ENCODE results near the gene LARP1B.

LARP1B gene

GRCh38 chr4:128163177-128164117 lies 102.3 kb downstream of the LARP1B start:
- H3K79me2 ChIP-seq (ENCODE audit: control insufficient read depth, insufficient read depth, low read length, unreplicated experiment), result no peaks in the 10 kb centered on the region
- H3K27me3 ChIP-seq (ENCODE audit: insufficient read depth, low read length), result no peaks in the 10 kb centered on the region
- H3K4me1 ChIP-seq (ENCODE audit: control insufficient read depth, insufficient read depth, low read length, unreplicated experiment), result peaks cover 27% of the 10 kb centered on the region
- no peak overlapping the region for H2AFZ ChIP-seq (ENCODE audit: low read length, unreplicated experiment)
- no peaks in the 10 kb centered on the region for H3K36me3 ChIP-seq (ENCODE audit: insufficient read depth, low read length)
- H3K4me3 ChIP-seq (ENCODE audit: low read depth, low read length), result peak overlapping the region; percentile 28; the same call in 1 of the 2 replicates
- H3K27ac ChIP-seq (ENCODE audit: low read depth, low read length), result peak overlapping the region; percentile 56

GRCh38 chr4:128166982-128167381 lies 105.9 kb downstream of the LARP1B start:
- Histone ChIP-seq H2AFZ (ENCODE audit: low read length, unreplicated experiment) (no peak overlapping the region), H3K27me3 (ENCODE audit: insufficient read depth, low read length) (no peaks in the 10 kb centered on the region), H3K79me2 (ENCODE audit: control insufficient read depth, insufficient read depth, low read length, unreplicated experiment) (no peaks in the 10 kb centered on the region), H3K36me3 (ENCODE audit: insufficient read depth, low read length) (no peaks in the 10 kb centered on the region), H3K4me1 (ENCODE audit: control insufficient read depth, insufficient read depth, low read length, unreplicated experiment) (peaks cover 17% of the 10 kb centered on the region), H3K4me3 (ENCODE audit: low read depth, low read length) (no peak overlapping the region), H3K27ac (ENCODE audit: low read depth, low read length) (no peak overlapping the region)

GRCh38 chr4:128168701-128169100 lies 107.6 kb downstream of the LARP1B start:
- H3K4me3 ChIP-seq (ENCODE audit: low read depth, low read length), result no peak overlapping the region
- H3K27me3 ChIP-seq (ENCODE audit: insufficient read depth, low read length), result no peaks in the 10 kb centered on the region
- no peaks in the 10 kb centered on the region for H3K79me2 ChIP-seq (ENCODE audit: control insufficient read depth, insufficient read depth, low read length, unreplicated experiment)
- H3K36me3 ChIP-seq (ENCODE audit: insufficient read depth, low read length), result no peaks in the 10 kb centered on the region
- no peak overlapping the region for H3K27ac ChIP-seq (ENCODE audit: low read depth, low read length)
- H2AFZ ChIP-seq (ENCODE audit: low read length, unreplicated experiment), result no peak overlapping the region
- peaks cover 1% of the 10 kb centered on the region for H3K4me1 ChIP-seq (ENCODE audit: control insufficient read depth, insufficient read depth, low read length, unreplicated experiment)

GRCh38 chr4:128169245-128169644 lies 108.1 kb downstream of the LARP1B start:
- no peaks in the 10 kb centered on the region for H3K27me3 ChIP-seq (ENCODE audit: insufficient read depth, low read length)
- H2AFZ ChIP-seq (ENCODE audit: low read length, unreplicated experiment), result no peak overlapping the region
- no peaks in the 10 kb centered on the region for H3K36me3 ChIP-seq (ENCODE audit: insufficient read depth, low read length)
- no peak overlapping the region for H3K4me3 ChIP-seq (ENCODE audit: low read depth, low read length)
- no peaks in the 10 kb centered on the region for H3K79me2 ChIP-seq (ENCODE audit: control insufficient read depth, insufficient read depth, low read length, unreplicated experiment)
- no peak overlapping the region for H3K27ac ChIP-seq (ENCODE audit: low read depth, low read length)
- H3K4me1 ChIP-seq (ENCODE audit: control insufficient read depth, insufficient read depth, low read length, unreplicated experiment), result no peaks in the 10 kb centered on the region

- Histone ChIP-seq H3K79me2 (ENCODE audit: control insufficient read depth, insufficient read depth, low read length, unreplicated experiment) (no peaks in the 10 kb centered on the region), H2AFZ (ENCODE audit: low read length, unreplicated experiment) (no peak overlapping the region), H3K4me1 (ENCODE audit: control insufficient read depth, insufficient read depth, low read length, unreplicated experiment) (peaks cover 4% of the 10 kb centered on the region), H3K27ac (ENCODE audit: low read depth, low read length) (no peak overlapping the region), H3K27me3 (ENCODE audit: insufficient read depth, low read length) (no peaks in the 10 kb centered on the region), H3K36me3 (ENCODE audit: insufficient read depth, low read length) (peaks cover 3% of the 10 kb centered on the region; the same call in 1 of the 2 replicates), H3K4me3 (ENCODE audit: low read depth, low read length) (no peak overlapping the region)
Observed at GRCh38 chr4:128176643-128177042, 115.5 kb downstream of the LARP1B start.

- H3K27ac ChIP-seq (ENCODE audit: low read depth, low read length), result no peak overlapping the region
- H2AFZ ChIP-seq (ENCODE audit: low read length, unreplicated experiment), result no peak overlapping the region
- H3K4me3 ChIP-seq (ENCODE audit: low read depth, low read length), result no peak overlapping the region
- peaks cover 4% of the 10 kb centered on the region for H3K4me1 ChIP-seq (ENCODE audit: control insufficient read depth, insufficient read depth, low read length, unreplicated experiment)
- no peaks in the 10 kb centered on the region for H3K27me3 ChIP-seq (ENCODE audit: insufficient read depth, low read length)
- peaks cover 3% of the 10 kb centered on the region; the same call in 1 of the 2 replicates for H3K36me3 ChIP-seq (ENCODE audit: insufficient read depth, low read length)
- no peaks in the 10 kb centered on the region for H3K79me2 ChIP-seq (ENCODE audit: control insufficient read depth, insufficient read depth, low read length, unreplicated experiment)
Observed at GRCh38 chr4:128177498-128177897, 116.4 kb downstream of the LARP1B start.

GRCh38 chr4:128186623-128187022 lies 125.5 kb downstream of the LARP1B start:
- Histone ChIP-seq H2AFZ (ENCODE audit: low read length, unreplicated experiment) (no peak overlapping the region), H3K27me3 (ENCODE audit: insufficient read depth, low read length) (no peaks in the 10 kb centered on the region), H3K4me3 (ENCODE audit: low read depth, low read length) (no peak overlapping the region), H3K4me1 (ENCODE audit: control insufficient read depth, insufficient read depth, low read length, unreplicated experiment) (peaks cover 5% of the 10 kb centered on the region), H3K79me2 (ENCODE audit: control insufficient read depth, insufficient read depth, low read length, unreplicated experiment) (no peaks in the 10 kb centered on the region), H3K27ac (ENCODE audit: low read depth, low read length) (no peak overlapping the region), H3K36me3 (ENCODE audit: insufficient read depth, low read length) (no peaks in the 10 kb centered on the region)

- Histone ChIP-seq H3K36me3 (ENCODE audit: insufficient read depth, low read length) (no peaks in the 10 kb centered on the region), H3K27ac (ENCODE audit: low read depth, low read length) (no peak overlapping the region), H3K4me3 (ENCODE audit: low read depth, low read length) (no peak overlapping the region), H3K4me1 (ENCODE audit: control insufficient read depth, insufficient read depth, low read length, unreplicated experiment) (peaks cover 8% of the 10 kb centered on the region), H3K27me3 (ENCODE audit: insufficient read depth, low read length) (no peaks in the 10 kb centered on the region), H3K79me2 (ENCODE audit: control insufficient read depth, insufficient read depth, low read length, unreplicated experiment) (no peaks in the 10 kb centered on the region), H2AFZ (ENCODE audit: low read length, unreplicated experiment) (peak overlapping the region; percentile 16)
Observed at GRCh38 chr4:128191115-128191781, 130.1 kb downstream of the LARP1B start.

GRCh38 chr4:128220286-128221235 lies 159.4 kb downstream of the LARP1B start:
- H3K36me3 ChIP-seq (ENCODE audit: insufficient read depth, low read length), result no peaks in the 10 kb centered on the region
- H2AFZ ChIP-seq (ENCODE audit: low read length, unreplicated experiment), result peak overlapping the region; percentile 70
- H3K27me3 ChIP-seq (ENCODE audit: insufficient read depth, low read length), result no peaks in the 10 kb centered on the region
- H3K27ac ChIP-seq (ENCODE audit: low read depth, low read length), result peak overlapping the region; percentile 36
- H3K79me2 ChIP-seq (ENCODE audit: control insufficient read depth, insufficient read depth, low read length, unreplicated experiment), result no peaks in the 10 kb centered on the region
- peak overlapping the region; percentile 24; the same call in 1 of the 2 replicates for H3K4me3 ChIP-seq (ENCODE audit: low read depth, low read length)
- H3K4me1 ChIP-seq (ENCODE audit: control insufficient read depth, insufficient read depth, low read length, unreplicated experiment), result peaks cover 18% of the 10 kb centered on the region

- Histone ChIP-seq H3K4me3 (ENCODE audit: low read depth, low read length) (no peak overlapping the region), H3K79me2 (ENCODE audit: control insufficient read depth, insufficient read depth, low read length, unreplicated experiment) (no peaks in the 10 kb centered on the region), H3K27ac (ENCODE audit: low read depth, low read length) (no peak overlapping the region), H3K36me3 (ENCODE audit: insufficient read depth, low read length) (no peaks in the 10 kb centered on the region), H3K4me1 (ENCODE audit: control insufficient read depth, insufficient read depth, low read length, unreplicated experiment) (peaks cover 18% of the 10 kb centered on the region), H3K27me3 (ENCODE audit: insufficient read depth, low read length) (no peaks in the 10 kb centered on the region), H2AFZ (ENCODE audit: low read length, unreplicated experiment) (peak overlapping the region; percentile 36)
Observed at GRCh38 chr4:128221586-128221985, 160.5 kb downstream of the LARP1B start.
